Measurements from ENCODE around the gene EEF1AKMT1.

Gene EEF1AKMT1

DNA sequence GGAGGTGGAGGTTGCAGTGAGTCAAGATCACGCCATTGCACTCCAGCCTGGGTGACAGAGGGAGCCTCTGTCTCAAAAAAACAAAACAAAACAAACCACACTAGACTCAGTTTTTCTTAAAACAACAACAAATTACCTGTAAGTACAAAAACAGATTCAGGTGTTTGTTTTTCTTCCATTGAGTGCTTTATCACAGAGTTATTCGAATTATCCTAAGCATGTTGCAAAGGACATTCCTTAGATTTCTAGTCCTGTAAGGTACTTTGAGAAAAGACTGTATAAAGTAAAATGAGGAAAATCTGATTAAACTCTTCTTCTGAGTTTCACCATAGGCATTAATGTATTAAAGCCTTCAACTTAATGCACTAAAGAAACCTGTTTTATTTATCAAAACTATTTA lies 2.2 kb upstream of the EEF1AKMT1 start:
- peaks cover 40% of the 10 kb centered on the region for H3K36me3 Mint-ChIP-seq (ENCODE audit: low read depth)
- no peak for DNase-seq
- no peak overlapping the region for H3K27ac Mint-ChIP-seq
- no peak overlapping the region for H3K4me3 Mint-ChIP-seq
- peaks cover 17% of the 10 kb centered on the region for H3K4me1 Mint-ChIP-seq
- no peaks in the 10 kb centered on the region for H3K27me3 Mint-ChIP-seq (ENCODE audit: low read depth, poor library complexity)
- peaks cover 24% of the 10 kb centered on the region for H3K9me3 Mint-ChIP-seq
- TF ChIP-seq, protein P1, sequence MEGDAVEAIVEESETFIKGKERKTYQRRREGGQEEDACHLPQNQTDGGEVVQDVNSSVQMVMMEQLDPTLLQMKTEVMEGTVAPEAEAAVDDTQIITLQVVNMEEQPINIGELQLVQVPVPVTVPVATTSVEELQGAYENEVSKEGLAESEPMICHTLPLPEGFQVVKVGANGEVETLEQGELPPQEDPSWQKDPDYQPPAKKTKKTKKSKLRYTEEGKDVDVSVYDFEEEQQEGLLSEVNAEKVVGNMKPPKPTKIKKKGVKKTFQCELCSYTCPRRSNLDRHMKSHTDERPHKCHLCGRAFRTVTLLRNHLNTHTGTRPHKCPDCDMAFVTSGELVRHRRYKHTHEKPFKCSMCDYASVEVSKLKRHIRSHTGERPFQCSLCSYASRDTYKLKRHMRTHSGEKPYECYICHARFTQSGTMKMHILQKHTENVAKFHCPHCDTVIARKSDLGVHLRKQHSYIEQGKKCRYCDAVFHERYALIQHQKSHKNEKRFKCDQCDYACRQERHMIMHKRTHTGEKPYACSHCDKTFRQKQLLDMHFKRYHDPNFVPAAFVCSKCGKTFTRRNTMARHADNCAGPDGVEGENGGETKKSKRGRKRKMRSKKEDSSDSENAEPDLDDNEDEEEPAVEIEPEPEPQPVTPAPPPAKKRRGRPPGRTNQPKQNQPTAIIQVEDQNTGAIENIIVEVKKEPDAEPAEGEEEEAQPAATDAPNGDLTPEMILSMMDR (IDR thresholded peaks at IDR 0.05), result no peak

GRCh38 chr13:20774746-20775145 lies 985 bp upstream of the EEF1AKMT1 start:
- TF ChIP-seq, protein P1 (IDR thresholded peaks at IDR 0.05), result no peak
- Mint-ChIP-seq H3K27me3 (ENCODE audit: low read depth, poor library complexity) (no peaks in the 10 kb centered on the region), H3K4me3 (peak overlapping the region; percentile 28), H3K27ac (no peak overlapping the region), H3K4me1 (peaks cover 17% of the 10 kb centered on the region), H3K9me3 (peaks cover 36% of the 10 kb centered on the region), H3K36me3 (ENCODE audit: low read depth) (peaks cover 52% of the 10 kb centered on the region)
- no peak for DNase-seq

GRCh38 chr13:20772401-20773131 lies 1.2 kb downstream of the EEF1AKMT1 start:
- peaks cover 73% of the 10 kb centered on the region for H3K36me3 Mint-ChIP-seq (ENCODE audit: low read depth)
- peak overlapping the region; percentile 92 for H3K4me3 Mint-ChIP-seq
- H3K9me3 Mint-ChIP-seq, result peaks cover 58% of the 10 kb centered on the region
- H3K27me3 Mint-ChIP-seq (ENCODE audit: low read depth, poor library complexity), result no peaks in the 10 kb centered on the region
- H3K27ac Mint-ChIP-seq, result no peak overlapping the region
- TF ChIP-seq, protein P1 (IDR thresholded peaks at IDR 0.05), result no peak
- peaks cover 17% of the 10 kb centered on the region for H3K4me1 Mint-ChIP-seq
- DNase-seq, result no peak

GRCh38 chr13:20769834-20770233 lies 3.9 kb downstream of the EEF1AKMT1 start:
- peaks cover 69% of the 10 kb centered on the region for H3K9me3 Mint-ChIP-seq
- no peaks in the 10 kb centered on the region for H3K27me3 Mint-ChIP-seq (ENCODE audit: low read depth, poor library complexity)
- TF ChIP-seq, protein P1 (IDR thresholded peaks at IDR 0.05), result no peak
- no peak overlapping the region for H3K4me3 Mint-ChIP-seq
- DNase-seq, result no peak
- H3K36me3 Mint-ChIP-seq (ENCODE audit: low read depth), result peaks cover 68% of the 10 kb centered on the region
- H3K4me1 Mint-ChIP-seq, result peaks cover 17% of the 10 kb centered on the region
- no peak overlapping the region for H3K27ac Mint-ChIP-seq

- H3K27ac Mint-ChIP-seq, result no peak overlapping the region
- H3K4me3 Mint-ChIP-seq, result no peak overlapping the region
- peaks cover 65% of the 10 kb centered on the region for H3K36me3 Mint-ChIP-seq (ENCODE audit: low read depth)
- H3K4me1 Mint-ChIP-seq, result peaks cover 17% of the 10 kb centered on the region
- no peak for DNase-seq
- TF ChIP-seq, protein P1 (IDR thresholded peaks at IDR 0.05), result no peak
- H3K9me3 Mint-ChIP-seq, result peaks cover 67% of the 10 kb centered on the region
- H3K27me3 Mint-ChIP-seq (ENCODE audit: low read depth, poor library complexity), result no peaks in the 10 kb centered on the region
These were observed 4.7 kb downstream of the EEF1AKMT1 start for GRCh38 chr13:20769091-20769490.

Measured in nephron progenitor cell (in vitro differentiated cells).